Activated CD4-positive, alpha-beta T cell treated with anti-CD3 and anti-CD28 coated beads, Interleukin-2, amount 50 U/mL, for 4 hours (primary cell): ENCODE results near the gene CADM1.

ENCODE experiments used
- DNase-seq, 2 experiments: peaks; one replicate each; pipeline ENCODE4 v3.0.0-alpha.2; 2020

Gene CADM1

GRCh38 chr11:115439969-115440540 lies 64.2 kb downstream of the CADM1 start:
- no peak for DNase-seq

GRCh38 chr11:115439385-115439784 lies 64.8 kb downstream of the CADM1 start:
- DNase-seq: no peak

- no peak for DNase-seq
Measured at GRCh38 chr11:115437902-115438575, 66.2 kb downstream of the CADM1 start.

GRCh38 chr11:115430345-115430744 lies 73.9 kb downstream of the CADM1 start:
- no peak for DNase-seq

DNA sequence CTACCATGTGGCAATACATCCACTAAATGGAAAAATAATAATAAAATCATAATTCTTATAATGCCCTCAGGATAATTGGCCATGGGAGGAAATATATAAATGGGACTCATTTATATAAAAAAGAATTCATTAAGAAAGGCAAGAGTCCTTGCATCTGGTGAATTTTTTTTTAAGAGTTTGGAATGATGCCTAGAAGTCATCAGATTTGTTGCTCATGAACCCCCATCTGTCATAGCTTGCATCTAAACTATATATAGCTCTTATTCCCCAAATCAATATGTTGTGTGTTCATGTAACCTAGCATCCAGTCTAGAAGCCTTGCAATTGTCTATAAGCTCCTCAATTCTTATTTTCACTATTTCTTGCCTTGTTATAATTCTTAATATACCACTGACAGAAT lies 75.9 kb downstream of the CADM1 start:
- no peak for DNase-seq

DNA sequence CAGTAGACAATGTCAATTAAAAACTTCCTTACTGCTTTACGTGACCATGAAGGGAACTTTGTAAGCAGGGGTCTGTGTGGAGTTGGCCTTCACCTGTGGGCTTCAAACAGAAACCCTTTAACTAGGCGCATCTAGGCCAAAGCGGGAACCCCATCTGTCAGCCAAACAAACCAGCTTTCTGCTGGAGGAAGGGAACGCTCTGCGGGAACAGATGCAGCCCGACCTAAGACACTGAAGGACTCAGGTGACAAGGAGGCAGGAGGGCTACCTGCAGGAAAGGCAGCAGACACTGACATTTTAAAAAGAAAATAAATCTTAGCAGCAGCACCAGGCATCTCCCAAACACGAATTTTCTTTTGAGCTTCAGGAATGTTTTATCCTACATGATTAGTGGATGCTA lies 78.4 kb downstream of the CADM1 start:
- no peak for DNase-seq

- no peak for DNase-seq
Measured at GRCh38 chr11:115425250-115425649, 79.0 kb downstream of the CADM1 start.

- no peak for DNase-seq
Measured at GRCh38 chr11:115423728-115424459, 80.3 kb downstream of the CADM1 start.

DNA sequence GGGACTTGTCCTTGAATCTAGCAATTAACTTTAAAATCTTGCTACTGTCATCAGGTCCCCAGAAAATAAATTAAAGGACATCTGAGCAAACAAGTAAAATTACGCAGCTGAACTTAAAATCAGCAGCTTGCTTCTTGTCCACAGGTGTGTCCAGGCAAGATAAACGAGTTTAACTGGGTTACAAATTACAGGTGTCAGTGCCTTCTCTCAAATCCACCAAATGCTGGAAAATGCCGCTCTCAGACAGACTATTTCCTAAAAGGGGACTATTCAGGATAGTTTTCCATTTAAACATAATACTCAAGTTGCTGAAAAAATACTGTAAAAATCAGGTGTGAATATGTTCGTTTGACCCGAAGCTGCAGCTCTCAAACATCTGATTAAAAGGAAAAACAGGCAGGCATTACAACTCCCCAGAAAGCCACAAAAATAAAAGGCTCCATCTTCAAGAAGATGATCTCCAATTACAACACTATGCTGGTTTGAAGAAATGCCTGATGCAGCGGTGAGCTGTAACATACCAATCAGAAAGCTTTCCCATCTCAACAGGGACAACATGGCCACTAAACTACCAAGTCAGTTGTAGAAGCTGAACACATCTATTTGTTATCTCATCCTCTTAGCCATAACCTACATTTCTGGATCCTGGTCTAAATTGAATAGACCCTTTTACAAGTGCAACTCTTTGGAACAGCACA lies 82.1 kb downstream of the CADM1 start:
- DNase-seq: no peak

- no peak for DNase-seq
Measured at GRCh38 chr11:115421352-115421991, 82.7 kb downstream of the CADM1 start.

GRCh38 chr11:115420505-115420904 lies 83.7 kb downstream of the CADM1 start:
- DNase-seq: no peak

- no peak for DNase-seq
Measured at GRCh38 chr11:115418626-115419025, 85.6 kb downstream of the CADM1 start.

GRCh38 chr11:115418081-115418480 lies 86.1 kb downstream of the CADM1 start:
- no peak for DNase-seq

DNA sequence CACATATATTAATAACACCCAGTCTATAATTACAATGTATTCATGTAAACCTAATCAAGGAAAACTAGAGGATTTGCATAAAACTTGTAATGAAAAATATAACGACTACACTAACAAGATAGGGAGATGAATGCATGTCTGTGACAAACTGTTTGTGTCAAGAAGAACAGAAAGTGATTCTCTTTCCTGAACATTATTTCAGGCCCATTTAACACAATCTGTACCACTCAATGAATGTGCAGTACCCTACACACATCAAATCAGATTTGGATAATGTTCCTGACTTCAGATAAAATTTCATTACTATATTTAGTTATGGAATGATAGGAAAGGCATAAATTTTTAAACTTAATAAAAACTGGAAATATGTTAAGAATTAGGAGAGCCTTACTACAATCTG lies 93.1 kb downstream of the CADM1 start:
- no peak for DNase-seq

DNA sequence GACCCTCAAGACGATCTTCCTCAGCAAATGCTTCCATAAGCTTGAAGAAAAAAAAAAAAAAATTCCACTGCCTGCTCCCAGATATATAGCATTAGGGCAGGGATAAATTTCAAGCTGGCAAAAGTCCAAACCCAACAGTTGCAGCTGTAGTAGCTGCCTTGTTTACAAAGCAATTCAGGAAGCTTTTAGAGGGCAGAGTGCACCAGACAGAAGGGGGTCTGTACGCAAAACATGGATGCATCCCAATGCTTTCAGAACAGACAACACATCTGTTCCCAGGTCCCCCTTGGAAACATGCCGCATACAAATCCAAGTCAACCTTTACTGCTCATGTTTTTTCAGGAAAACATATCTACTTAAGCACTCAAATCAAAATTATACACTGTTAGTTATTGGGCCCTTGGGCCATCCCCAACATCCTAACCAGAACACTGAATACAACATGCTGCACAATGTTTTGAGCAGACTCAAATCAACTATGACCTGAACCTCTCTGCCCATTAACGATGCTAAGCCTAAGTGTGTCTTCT lies 94.5 kb downstream of the CADM1 start:
- DNase-seq: no peak

DNA sequence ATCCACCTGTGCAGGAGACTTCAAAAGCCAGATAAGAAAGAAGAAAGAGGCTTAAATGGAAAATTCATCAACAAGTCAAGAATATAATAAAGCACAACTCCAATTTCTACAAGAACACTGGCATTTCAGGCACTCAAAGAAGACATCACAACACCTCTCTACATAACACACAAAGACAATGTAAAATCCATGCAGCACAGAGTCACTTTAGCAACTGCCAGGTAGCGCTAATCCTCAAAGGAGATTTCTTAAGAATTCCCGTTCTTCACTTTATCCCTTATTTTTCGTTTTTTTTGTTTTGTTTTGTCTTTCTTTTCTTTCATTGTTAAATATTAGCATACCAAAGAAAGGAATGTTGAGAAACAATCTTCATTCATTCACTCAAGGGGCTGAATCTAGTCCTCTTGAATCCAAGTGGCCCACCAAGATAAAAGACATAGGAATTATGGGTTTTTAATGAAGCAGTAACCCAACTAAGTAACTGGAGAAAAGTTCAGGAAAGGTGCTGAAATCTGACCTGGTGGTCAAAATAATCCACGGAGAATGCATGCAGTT lies 95.0 kb downstream of the CADM1 start:
- DNase-seq: no peak

- DNase-seq: no peak
Measured at GRCh38 chr11:115408036-115408921, 95.9 kb downstream of the CADM1 start.

DNA sequence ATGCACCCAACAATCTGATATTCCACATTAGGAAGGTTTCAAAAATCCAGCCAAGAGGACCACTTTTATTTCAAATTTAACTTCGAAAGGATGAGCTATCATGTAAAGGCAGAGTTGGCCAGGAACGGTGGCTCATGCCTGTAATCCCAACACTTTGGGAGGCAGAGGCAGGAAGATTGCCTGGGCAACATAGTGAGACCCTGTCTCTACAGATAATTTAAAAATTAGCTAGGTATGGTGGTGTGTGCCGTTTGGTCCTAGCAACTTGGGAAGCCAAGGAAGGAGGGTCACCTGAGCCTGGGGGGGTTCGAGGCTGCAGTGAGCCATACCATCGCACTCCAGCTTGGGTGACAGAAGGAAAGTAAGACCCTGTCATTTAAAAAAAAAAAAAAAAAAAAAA lies 96.7 kb downstream of the CADM1 start:
- no peak for DNase-seq

GRCh38 chr11:115406404-115406803 lies 97.8 kb downstream of the CADM1 start:
- DNase-seq: no peak

DNA sequence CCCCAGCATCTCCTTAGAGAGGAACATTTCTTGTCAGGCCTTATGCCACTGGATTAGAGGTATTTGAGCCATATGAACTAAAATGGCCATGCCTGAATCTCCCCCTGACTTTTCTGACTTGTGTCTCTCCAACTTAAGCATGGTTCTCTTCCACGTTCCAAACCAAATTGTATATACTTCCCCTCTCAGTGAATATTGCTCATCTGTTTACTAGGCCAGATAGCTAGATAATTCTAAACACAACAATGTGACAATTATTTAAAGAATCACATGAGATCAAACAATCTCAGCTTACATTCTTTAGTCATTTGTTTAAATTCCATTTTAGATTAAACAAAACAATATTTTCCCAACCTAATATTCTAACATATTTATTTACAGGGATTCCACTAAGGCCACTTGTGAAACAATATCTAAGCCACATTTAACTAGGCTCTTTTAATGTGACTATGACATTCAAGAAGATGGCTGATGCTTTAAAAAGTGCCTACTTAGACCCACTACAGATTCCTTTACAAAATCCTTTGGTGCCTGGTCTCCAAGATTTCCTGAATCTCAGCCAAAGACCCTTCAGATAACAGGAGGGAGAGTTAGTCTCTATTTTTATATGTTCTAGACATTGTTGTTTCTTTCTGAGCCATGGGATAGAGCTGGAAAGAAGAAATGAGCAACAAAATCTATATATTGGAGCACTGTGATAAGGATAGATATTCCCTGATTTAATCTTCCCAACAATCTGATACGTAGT lies 105.7 kb downstream of the CADM1 start:
- DNase-seq: no peak

GRCh38 chr11:115396533-115396932 lies 107.7 kb downstream of the CADM1 start:
- DNase-seq: no peak
